A673 (cell line): ENCODE measurements around the gene PCDHGA7. TPM values are rescaled to one million over a fixed set of nuclear protein-coding genes. Genes with fewer than 3 reads are reported as not detected.

Experiments
- BruUV-seq: library from RNA; stranded (reverse); fragments of 400-500 nt; replicated peaks from 2 replicates; lab custom pipeline; 2021; lab: Mats Ljungman, UMichigan
- CTCF ChIA-PET: fragments of 300-600 bp; sonication (Branson Sonifier 250); formaldehyde crosslinking; loops from one replicate; lab custom pipeline; 2022; ENCODE audit warnings: antibody characterized with exemption; lab: Charles Lee
- POLR2A ChIA-PET: fragments of 300-600 bp; sonication (Branson Sonifier 250); formaldehyde crosslinking; loops from one replicate; lab custom pipeline; 2022; ENCODE audit warnings: antibody characterized with exemption; ENCODE audit not compliant: low non-redundant PET; lab: Charles Lee
- DNase-seq: peaks from one replicate; pipeline ENCODE4 v3.0.0-alpha.2; 2015; ENCODE audit warnings: low spot score
- H3K27ac ChIP-seq: fragments of 200-600 bp; sonication (generic); 2 replicates; pipeline ENCODE4 v1.5.1; 2016; ENCODE audit warnings: mixed run types, low read depth, mild to moderate bottlenecking, mixed read lengths, antibody characterized with exemption, low read length; ENCODE audit not compliant: poor library complexity, severe bottlenecking
- H3K27me3 ChIP-seq: fragments of 200-600 bp; sonication (generic); replicated peaks from 2 replicates; pipeline ENCODE4 v1.6.1; 2017; ENCODE audit warnings: mixed run types, low read depth, mild to moderate bottlenecking, mixed read lengths, antibody characterized with exemption, low read length; ENCODE audit not compliant: insufficient read depth, poor library complexity
- H3K36me3 ChIP-seq: fragments of 200-600 bp; sonication (generic); 2 replicates; pipeline ENCODE4 v1.6.1; 2016; ENCODE audit warnings: mixed run types, mild to moderate bottlenecking, mixed read lengths, antibody characterized with exemption, low read length; ENCODE audit not compliant: insufficient read depth, poor library complexity, severe bottlenecking
- H3K4me1 ChIP-seq: fragments of 200-600 bp; sonication (generic); 2 replicates; pipeline ENCODE4 v1.6.1; 2017; ENCODE audit warnings: mixed run types, mild to moderate bottlenecking, mixed read lengths, antibody characterized with exemption, low read length; ENCODE audit not compliant: insufficient read depth, poor library complexity, severe bottlenecking
- H3K4me3 ChIP-seq: fragments of 200-600 bp; sonication (generic); 2 replicates; pipeline ENCODE4 v1.5.1; 2016; ENCODE audit warnings: low read depth, mixed run types, mild to moderate bottlenecking, mixed read lengths, low read length; ENCODE audit not compliant: poor library complexity, severe bottlenecking
- H3K9me3 ChIP-seq: fragments of 200-600 bp; sonication (generic); 2 replicates; pipeline ENCODE4 v1.6.1; 2016; ENCODE audit warnings: mixed run types, low read depth, mild to moderate bottlenecking, mixed read lengths, antibody characterized with exemption, low read length; ENCODE audit not compliant: poor library complexity, severe bottlenecking
- EZH2 ChIP-seq: fragments of 200-600 bp; sonication (generic); IDR thresholded peaks from 2 replicates; pipeline ENCODE4 v1.6.1; 2017; ENCODE audit warnings: borderline replicate concordance, low read depth, mild to moderate bottlenecking, mixed read lengths, antibody characterized with exemption, low read length; ENCODE audit not compliant: poor library complexity, severe bottlenecking
- intact Hi-C: fragments of 100-400 bp; cut with micrococcal nuclease; formaldehyde crosslinking; loops from one replicate; pipeline ENCODE4 v1.10.0; 2022; ENCODE audit not compliant: unreplicated experiment
- total RNA-seq: library from RNA; stranded (reverse); gene quantifications from 2 replicates; pipeline ENCODE4 v1.2.3, GENCODE V29; 2021
- TF ChIP-seq, protein P1 (sequence below): fragments of 300-800, 200-600 bp; sonication (generic); conservative IDR thresholded peaks from 2 replicates; pipeline ENCODE4 v1.5.1; 2017; ENCODE audit warnings: low read depth, mild to moderate bottlenecking, antibody characterized with exemption, low read length, moderate library complexity, mixed read lengths

Gene PCDHGA7
- total RNA-seq, 1 experiment from 2014 or later = 10.9 TPM

DNA sequence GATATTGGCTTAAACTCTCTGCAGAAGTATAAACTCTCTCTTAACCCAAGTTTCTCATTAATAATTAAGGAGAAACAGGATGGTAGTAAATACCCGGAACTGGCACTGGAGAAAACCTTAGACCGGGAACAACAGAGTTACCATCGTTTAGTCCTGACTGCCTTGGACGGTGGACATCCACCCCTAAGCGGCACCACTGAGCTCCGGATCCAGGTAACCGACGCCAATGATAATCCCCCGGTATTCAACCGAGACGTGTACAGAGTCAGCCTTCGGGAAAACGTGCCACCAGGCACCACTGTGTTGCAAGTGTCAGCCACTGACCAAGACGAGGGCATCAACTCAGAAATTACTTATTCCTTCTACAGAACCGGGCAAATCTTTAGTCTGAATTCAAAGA, 16.1 kb downstream of the PCDHGA7 start:
- BruUV-seq = TSS peak; percentile 53
- CTCF ChIA-PET = interaction anchor here (1.5 kb wide), 2 partner anchors 159 to 175 kb away, joined by 5 to 7 read pairs; partner anchors contain the start of gene PCDHB14
- intact Hi-C loops = loop anchor here (5.0 kb wide), 1 partner anchor 124 kb away; no protein-coding TSS in a partner anchor

DNA sequence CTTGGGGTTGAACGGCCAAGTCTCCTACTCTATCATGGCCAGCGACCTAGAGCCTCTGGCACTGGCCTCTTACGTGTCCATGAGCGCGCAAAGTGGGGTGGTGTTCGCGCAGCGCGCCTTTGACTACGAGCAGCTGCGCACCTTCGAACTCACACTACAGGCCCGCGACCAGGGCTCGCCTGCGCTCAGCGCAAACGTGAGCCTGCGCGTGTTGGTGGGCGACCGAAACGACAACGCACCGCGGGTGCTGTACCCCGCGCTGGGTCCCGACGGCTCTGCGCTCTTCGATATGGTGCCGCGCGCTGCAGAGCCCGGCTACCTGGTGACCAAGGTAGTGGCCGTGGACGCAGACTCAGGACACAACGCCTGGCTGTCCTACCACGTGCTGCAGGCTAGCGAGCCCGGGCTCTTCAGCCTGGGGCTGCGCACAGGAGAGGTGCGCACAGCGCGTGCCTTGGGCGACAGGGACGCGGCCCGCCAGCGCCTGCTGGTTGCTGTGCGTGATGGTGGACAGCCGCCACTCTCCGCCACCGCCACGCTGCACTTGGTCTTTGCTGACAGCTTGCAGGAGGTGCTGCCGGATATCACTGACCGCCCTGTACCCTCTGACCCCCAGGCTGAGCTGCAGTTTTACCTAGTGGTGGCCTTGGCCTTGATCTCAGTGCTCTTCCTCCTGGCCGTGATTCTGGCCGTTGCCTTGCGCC, 17.2 kb downstream of the PCDHGA7 start:
- no peak for DNase-seq
- POLR2A ChIA-PET = no interaction called here
- TF ChIP-seq, protein P1, sequence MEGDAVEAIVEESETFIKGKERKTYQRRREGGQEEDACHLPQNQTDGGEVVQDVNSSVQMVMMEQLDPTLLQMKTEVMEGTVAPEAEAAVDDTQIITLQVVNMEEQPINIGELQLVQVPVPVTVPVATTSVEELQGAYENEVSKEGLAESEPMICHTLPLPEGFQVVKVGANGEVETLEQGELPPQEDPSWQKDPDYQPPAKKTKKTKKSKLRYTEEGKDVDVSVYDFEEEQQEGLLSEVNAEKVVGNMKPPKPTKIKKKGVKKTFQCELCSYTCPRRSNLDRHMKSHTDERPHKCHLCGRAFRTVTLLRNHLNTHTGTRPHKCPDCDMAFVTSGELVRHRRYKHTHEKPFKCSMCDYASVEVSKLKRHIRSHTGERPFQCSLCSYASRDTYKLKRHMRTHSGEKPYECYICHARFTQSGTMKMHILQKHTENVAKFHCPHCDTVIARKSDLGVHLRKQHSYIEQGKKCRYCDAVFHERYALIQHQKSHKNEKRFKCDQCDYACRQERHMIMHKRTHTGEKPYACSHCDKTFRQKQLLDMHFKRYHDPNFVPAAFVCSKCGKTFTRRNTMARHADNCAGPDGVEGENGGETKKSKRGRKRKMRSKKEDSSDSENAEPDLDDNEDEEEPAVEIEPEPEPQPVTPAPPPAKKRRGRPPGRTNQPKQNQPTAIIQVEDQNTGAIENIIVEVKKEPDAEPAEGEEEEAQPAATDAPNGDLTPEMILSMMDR = no peak
- no peak for TF ChIP-seq EZH2
- CTCF ChIA-PET = no interaction called here
- BruUV-seq = no TSS peak
- Histone ChIP-seq H3K27me3 (no peaks in the 10 kb centered on the region), H3K4me1 (no peaks in the 10 kb centered on the region), H3K4me3 (no peak overlapping the region), H3K27ac (no peak overlapping the region), H3K9me3 (peaks cover 62% of the 10 kb centered on the region), H3K36me3 (peaks cover 32% of the 10 kb centered on the region)
- intact Hi-C loops = loop anchor here (5.0 kb wide), 1 partner anchor 123 kb away; no protein-coding TSS in a partner anchor

More for the DNA sequence above, 16.1 kb downstream of the PCDHGA7 start:
- TF ChIP-seq EZH2 = no peak
- TF ChIP-seq, protein P1 = no peak
- H3K27ac ChIP-seq = no peak overlapping the region
- H3K4me3 ChIP-seq = no peak overlapping the region
- DNase-seq = no peak
- POLR2A ChIA-PET = no interaction called here
- H3K27me3 ChIP-seq = no peaks in the 10 kb centered on the region
- peaks cover 54% of the 10 kb centered on the region for H3K9me3 ChIP-seq
- peaks cover 31% of the 10 kb centered on the region for H3K36me3 ChIP-seq
- H3K4me1 ChIP-seq = no peaks in the 10 kb centered on the region

DNA sequence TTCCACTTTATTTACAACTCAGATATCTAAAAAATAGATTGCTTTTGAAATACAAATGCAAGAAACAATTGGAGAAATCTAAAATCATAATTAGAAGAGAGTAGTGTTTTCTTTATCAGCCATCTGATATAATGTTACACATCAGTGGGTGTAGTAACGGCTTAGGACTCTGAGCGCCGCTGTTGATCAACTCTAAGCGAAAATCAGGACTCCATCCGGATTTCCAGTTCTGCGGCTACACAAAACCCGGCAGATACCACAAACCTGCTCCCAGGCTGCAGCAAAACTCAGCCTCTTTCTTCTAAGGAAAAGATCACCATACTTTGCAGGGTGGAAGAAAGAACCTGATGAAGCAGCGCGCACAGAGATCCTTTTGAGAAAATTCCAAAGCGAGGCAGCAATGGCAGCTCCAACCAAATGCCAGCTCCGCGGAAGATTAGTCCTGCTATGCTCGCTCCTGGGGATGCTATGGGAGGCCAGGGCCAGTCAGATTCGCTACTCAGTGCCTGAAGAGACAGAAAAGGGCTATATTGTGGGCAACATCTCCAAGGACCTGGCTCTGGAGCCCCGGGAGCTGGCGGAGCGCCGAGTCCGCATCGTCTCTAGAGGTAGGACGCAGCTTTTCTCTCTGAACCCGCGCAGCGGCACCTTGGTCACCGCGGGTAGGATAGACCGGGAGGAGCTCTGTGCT, 20.2 kb downstream of the PCDHGA7 start, which contains the start of gene PCDHGA9:
PCDHGA9 (plus strand) TSS at position 226 of the 691 bp plus-strand sequence; CDS start at position 401, 175 bp downstream.
- intact Hi-C loops = no loop called here
- BruUV-seq = no TSS peak
- peaks cover 81% of the 10 kb centered on the region for H3K9me3 ChIP-seq

More for the DNA sequence above, 20.2 kb downstream of the PCDHGA7 start, which contains the start of gene PCDHGA9:
- POLR2A ChIA-PET = no interaction called here
- TF ChIP-seq, protein P1 = peak; percentile 28; the same call in 1 of the 2 replicates
- TF ChIP-seq EZH2 = no peak
- peak; percentile 25 for DNase-seq
- Histone ChIP-seq H3K27me3 (no peaks in the 10 kb centered on the region), H3K36me3 (peaks cover 44% of the 10 kb centered on the region), H3K4me3 (no peak within 1 kb of the TSS), H3K4me1 (no peaks in the 10 kb centered on the region), H3K27ac (no peak within 1 kb of the TSS)
- CTCF ChIA-PET = no interaction called here
